SKM-1 (cell line): Measurements from ENCODE around the gene HS2ST1.
"Not testable (repeated sequence)": the region's sequence is repeated elsewhere in the genome, so short reads cannot be mapped to it uniquely, and the experiment has no call there.

ENCODE experiments used
- DNase-seq: peaks from one replicate; lab custom pipeline; 2025; ENCODE audit not compliant: unreplicated experiment; lab: John Stamatoyannopoulos, UW

Gene HS2ST1

GRCh38 chr1:86924324-86924960, 10.0 kb downstream of the HS2ST1 start:
- no peak for DNase-seq

GRCh38 chr1:86925742-86926141, 11.3 kb downstream of the HS2ST1 start:
- DNase-seq = no peak

GRCh38 chr1:86926883-86927282, 12.4 kb downstream of the HS2ST1 start:
- no peak for DNase-seq

GRCh38 chr1:86928819-86929218, 14.4 kb downstream of the HS2ST1 start:
- DNase-seq = no peak

- DNase-seq = no peak
These were observed 18.6 kb downstream of the HS2ST1 start for GRCh38 chr1:86933051-86933450.

GRCh38 chr1:86933562-86934377, 19.3 kb downstream of the HS2ST1 start:
- DNase-seq = no peak

- DNase-seq = no peak
These were observed 24.0 kb downstream of the HS2ST1 start for GRCh38 chr1:86938450-86938849.

GRCh38 chr1:86938855-86939254, 24.4 kb downstream of the HS2ST1 start:
- DNase-seq = no peak

- DNase-seq = no peak
These were observed 25.0 kb downstream of the HS2ST1 start for GRCh38 chr1:86939406-86939805.

GRCh38 chr1:86940599-86940998, 26.2 kb downstream of the HS2ST1 start:
- DNase-seq = no peak

- no peak for DNase-seq
These were observed 27.6 kb downstream of the HS2ST1 start for GRCh38 chr1:86942042-86942441.

- DNase-seq = no peak
These were observed 28.3 kb downstream of the HS2ST1 start for GRCh38 chr1:86942743-86943142.

- DNase-seq = no peak
These were observed 33.8 kb downstream of the HS2ST1 start for GRCh38 chr1:86948212-86948611.

- DNase-seq = no peak
These were observed 36.4 kb downstream of the HS2ST1 start for GRCh38 chr1:86950712-86951419.

- DNase-seq = no peak
These were observed 37.0 kb downstream of the HS2ST1 start for GRCh38 chr1:86951430-86951829.

- DNase-seq = no peak
These were observed 38.7 kb downstream of the HS2ST1 start for GRCh38 chr1:86953167-86953566.

GRCh38 chr1:86955678-86956077, 41.2 kb downstream of the HS2ST1 start:
- no peak for DNase-seq

GRCh38 chr1:86956221-86956620, 41.8 kb downstream of the HS2ST1 start:
- DNase-seq = no peak

- DNase-seq = no peak
These were observed 42.8 kb downstream of the HS2ST1 start for GRCh38 chr1:86957221-86957620.

- DNase-seq = no peak
These were observed 46.1 kb downstream of the HS2ST1 start for GRCh38 chr1:86960548-86960947.

- DNase-seq = not testable (repeated sequence)
These were observed 49.4 kb downstream of the HS2ST1 start for GRCh38 chr1:86963841-86964240.
